Raji (cell line): Measurements from ENCODE around the gene BABAM2.

Experiments used
- POLR2A ChIP-seq: IDR thresholded peaks from 2 replicates; pipeline ENCODE4 v1.6.1; 2011; ENCODE audit warnings: low read depth, low read length, control low read depth; ENCODE audit not compliant: insufficient read depth

BABAM2 gene

DNA sequence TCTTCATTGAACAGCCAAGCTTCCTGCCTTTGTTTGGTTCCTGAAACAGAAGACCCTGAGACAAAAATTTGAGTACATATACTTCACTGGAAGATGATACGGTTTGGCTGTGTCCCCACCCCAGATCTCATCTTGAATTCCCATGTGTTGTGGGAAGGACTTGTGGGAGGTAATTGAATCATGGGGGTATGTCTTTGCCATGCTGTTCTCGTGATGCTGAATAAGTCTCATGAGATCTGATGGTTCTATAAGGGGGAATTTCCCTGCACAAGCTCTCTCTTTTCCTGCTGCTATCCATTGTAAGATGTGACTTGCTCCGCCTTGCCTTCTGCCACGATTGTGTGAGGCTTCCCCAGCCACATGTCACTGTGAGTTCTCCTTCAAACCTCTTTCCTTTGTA is 76.5 kb downstream of the BABAM2 start:
- TF ChIP-seq POLR2A, result no peak

DNA sequence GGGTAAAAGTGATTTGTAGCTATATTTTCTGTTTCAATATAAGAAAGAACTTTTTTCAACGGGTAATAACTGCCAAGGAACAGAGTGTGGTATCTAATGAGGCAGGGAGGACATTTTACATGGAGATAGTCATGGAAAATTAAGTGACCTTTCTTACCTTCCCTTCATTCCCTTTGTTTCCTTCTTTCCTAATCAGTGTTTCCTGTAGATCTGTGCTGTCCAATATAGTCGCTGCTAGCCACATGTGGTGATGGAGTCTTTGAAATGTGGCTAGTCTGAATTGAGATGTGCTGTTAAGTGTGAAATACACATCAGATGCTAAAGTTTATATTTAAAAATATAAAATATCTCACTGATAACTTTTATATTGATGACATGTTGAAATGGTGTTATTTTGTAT is 81.8 kb downstream of the BABAM2 start:
- no peak for TF ChIP-seq POLR2A

GRCh38 chr2:27973592-27973991 is 83.1 kb downstream of the BABAM2 start:
- TF ChIP-seq POLR2A, result no peak

GRCh38 chr2:27976308-27976707 is 85.8 kb downstream of the BABAM2 start:
- TF ChIP-seq POLR2A, result no peak

- TF ChIP-seq POLR2A, result no peak
Observed at GRCh38 chr2:27977731-27978312, 87.3 kb downstream of the BABAM2 start.

GRCh38 chr2:27980242-27980641 is 89.7 kb downstream of the BABAM2 start:
- TF ChIP-seq POLR2A, result no peak

DNA sequence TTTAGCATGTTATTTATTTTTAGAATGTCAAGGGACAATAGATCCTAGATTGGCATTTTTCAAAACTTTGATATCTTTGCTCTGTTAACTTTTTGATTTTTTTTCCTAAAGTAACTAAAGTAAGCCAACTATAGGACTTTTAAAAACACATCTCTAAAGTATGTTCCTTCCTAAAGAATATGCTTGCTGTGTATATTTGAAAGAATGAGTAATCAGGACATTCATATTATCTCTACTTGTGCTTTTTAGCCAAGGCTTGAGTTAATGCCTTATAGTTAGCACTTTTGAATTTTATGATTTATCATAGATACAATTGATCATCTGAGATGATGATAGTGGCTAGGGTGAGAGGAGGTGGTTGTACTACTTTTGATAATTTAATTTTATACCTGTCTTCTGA is 93.6 kb downstream of the BABAM2 start:
- TF ChIP-seq POLR2A, result no peak

DNA sequence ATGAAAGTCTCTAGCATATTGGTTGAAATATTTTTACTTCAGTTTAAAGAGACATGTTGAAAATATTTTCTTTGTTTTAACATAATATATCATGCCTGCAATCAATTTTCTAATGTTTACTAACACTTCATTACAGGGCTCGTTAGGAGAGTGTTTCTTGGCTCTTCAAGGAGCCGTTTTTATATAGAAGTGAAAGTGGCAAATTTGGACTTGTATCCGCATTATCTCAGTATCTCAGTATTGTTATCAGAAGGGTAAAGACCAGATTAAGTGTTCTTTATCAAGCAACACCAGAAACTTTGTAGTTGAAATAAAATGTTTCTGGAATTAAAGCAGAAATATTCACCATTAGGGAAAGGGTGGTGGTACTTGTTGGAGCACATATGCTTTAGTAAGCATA is 97.8 kb downstream of the BABAM2 start:
- no peak for TF ChIP-seq POLR2A

DNA sequence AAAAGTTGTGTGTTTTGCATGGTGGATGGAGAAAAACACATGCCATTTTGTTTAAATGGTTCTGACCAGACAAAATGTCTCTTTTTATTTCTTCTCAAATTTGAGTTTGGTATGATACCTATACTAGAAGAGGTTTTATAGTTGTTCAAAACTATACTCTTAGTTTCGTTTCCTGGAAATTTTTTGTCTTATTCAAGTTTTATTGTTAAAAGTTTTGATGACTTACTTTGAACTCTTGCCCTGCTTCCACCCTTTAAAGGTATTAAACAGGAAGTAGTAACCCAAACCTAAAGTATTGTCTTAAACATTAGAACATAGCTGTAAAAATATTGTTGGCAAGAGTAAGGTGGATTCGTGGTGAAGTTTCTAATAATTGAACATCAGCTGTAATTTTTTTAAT is 98.2 kb downstream of the BABAM2 start:
- no peak for TF ChIP-seq POLR2A

- TF ChIP-seq POLR2A, result no peak
Observed at GRCh38 chr2:27989149-27989548, 98.6 kb downstream of the BABAM2 start.

- no peak for TF ChIP-seq POLR2A
Observed at GRCh38 chr2:27990030-27990590, 99.6 kb downstream of the BABAM2 start.

DNA sequence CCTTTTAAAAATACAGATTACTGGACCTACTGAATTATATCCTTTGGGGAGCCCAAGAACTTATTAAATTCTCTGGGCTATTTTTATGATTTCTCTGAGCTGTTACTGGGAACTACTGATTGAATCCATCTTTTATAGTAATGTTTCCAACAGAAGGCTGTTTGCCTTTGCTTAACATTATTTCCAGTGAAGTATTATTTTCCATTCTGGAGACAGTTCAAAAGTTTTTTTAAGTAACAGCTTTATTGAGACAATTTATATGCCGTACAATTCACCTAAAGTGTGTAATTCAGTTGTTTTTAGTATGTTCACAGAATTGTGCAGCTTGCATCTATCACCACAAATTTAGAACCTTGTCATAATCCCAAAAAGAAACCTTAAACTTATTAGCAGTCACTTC is 100.6 kb downstream of the BABAM2 start:
- TF ChIP-seq POLR2A, result no peak

DNA sequence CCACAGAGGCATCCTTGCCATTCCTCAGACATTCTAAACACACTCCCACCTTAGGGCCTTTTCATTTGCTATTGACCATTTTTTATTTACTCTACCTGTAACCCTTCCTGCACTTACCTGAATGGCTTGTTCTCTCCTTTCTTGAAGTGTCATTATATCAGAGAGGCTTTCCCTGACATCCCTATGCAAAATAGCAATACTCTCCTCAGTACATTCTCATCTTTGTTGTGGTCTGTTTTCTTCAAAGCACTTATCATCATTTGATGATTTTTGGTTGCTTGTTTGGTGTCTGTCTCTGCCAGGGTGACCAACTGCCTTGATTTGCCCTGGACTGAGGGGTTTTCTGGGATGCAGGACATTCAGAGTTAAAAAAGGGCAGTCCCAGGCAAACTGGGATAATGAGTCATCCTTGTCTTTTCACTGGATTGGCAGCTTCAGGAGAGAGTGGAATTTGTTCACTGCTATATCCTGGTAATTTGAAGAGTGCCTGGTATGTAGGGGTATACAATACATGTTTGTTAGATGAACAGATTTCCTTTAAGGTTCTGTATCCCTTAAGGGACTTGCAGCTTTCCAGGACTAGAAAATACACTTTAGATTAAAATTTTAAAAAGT is 102.4 kb downstream of the BABAM2 start:
- TF ChIP-seq POLR2A, result no peak

- TF ChIP-seq POLR2A, result no peak
Observed at GRCh38 chr2:27993402-27993787, 102.9 kb downstream of the BABAM2 start.

DNA sequence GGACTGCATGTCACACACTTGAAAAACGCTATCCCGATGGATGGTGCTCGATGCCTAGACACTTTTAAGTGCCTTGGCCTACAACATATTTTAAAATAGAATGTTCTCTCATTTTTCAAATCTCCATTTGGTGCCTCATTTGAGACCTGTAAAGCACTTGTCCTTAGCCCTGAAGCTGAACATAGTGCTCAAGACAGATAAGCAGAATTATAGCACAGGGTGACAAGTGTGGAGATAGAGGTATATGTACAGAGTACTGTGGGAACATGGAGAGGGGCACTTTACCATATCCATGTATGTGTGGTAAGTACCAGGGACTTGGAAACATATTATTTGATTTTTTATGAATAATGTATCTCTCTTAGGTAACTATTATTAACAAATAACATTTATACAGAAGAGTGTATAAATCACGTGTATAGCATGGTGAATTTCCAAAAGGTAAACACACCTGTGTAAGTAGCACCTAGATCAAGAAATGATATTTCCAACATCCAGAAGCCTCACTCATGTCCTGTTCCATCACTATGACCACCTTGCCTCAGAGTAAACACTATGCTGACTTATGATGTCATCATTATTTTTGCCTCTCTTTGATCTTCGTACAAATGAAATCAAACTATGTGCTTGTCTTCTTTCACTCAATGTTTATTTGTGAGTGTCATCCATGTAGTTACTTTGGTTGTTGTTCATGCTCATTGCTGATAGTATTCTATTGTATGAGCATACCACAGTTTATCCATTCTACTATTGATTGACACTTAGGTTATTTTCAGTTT is 103.6 kb downstream of the BABAM2 start:
- no peak for TF ChIP-seq POLR2A
